ENCODE results near the gene FBXO21.
"Not testable (repeated sequence)": the region's sequence is repeated elsewhere in the genome, so short reads cannot be mapped to it uniquely, and the experiment has no call there.

Gene FBXO21

GRCh38 chr12:117190210-117190781 is at the start of gene FBXO21:
FBXO21 (minus strand) TSS chr12:117190470; CDS start chr12:117190456, 14 bp downstream.
- peak; percentile 95 to 97 (median 96) for DNase-seq

GRCh38 chr12:117236456-117237001 is 46.3 kb upstream of the FBXO21 start:
- DNase-seq, result peak; percentile 65 to 86 (median 85)

GRCh38 chr12:117235261-117235660 is 45.0 kb upstream of the FBXO21 start:
- DNase-seq, result no peak

GRCh38 chr12:117234441-117234840 is 44.2 kb upstream of the FBXO21 start:
- DNase-seq, result peak in 2 of 3 experiments; percentile 21 to 53

GRCh38 chr12:117231750-117232149 is 41.5 kb upstream of the FBXO21 start:
- no peak for DNase-seq

- DNase-seq, result no peak
Measured at GRCh38 chr12:117228239-117228638, 38.0 kb upstream of the FBXO21 start.

GRCh38 chr12:117227000-117227653 is 36.9 kb upstream of the FBXO21 start:
- DNase-seq, result no peak

- no peak for DNase-seq
Measured at GRCh38 chr12:117226505-117226904, 36.2 kb upstream of the FBXO21 start.

- DNase-seq, result no peak
Measured at GRCh38 chr12:117225179-117225578, 34.9 kb upstream of the FBXO21 start.

GRCh38 chr12:117220947-117221346 is 30.7 kb upstream of the FBXO21 start:
- not testable (repeated sequence) for DNase-seq

GRCh38 chr12:117218149-117218548 is 27.9 kb upstream of the FBXO21 start:
- DNase-seq, result no peak

GRCh38 chr12:117216686-117217085 is 26.4 kb upstream of the FBXO21 start:
- DNase-seq, result no peak

- DNase-seq, result no peak
Measured at GRCh38 chr12:117214797-117215196, 24.5 kb upstream of the FBXO21 start.

GRCh38 chr12:117213295-117213808 is 23.1 kb upstream of the FBXO21 start:
- DNase-seq, result no peak

GRCh38 chr12:117212563-117213190 is 22.4 kb upstream of the FBXO21 start:
- peak; percentile 67 to 92 (median 91) for DNase-seq

GRCh38 chr12:117210266-117210918 is 20.1 kb upstream of the FBXO21 start:
- no peak for DNase-seq

GRCh38 chr12:117209626-117210025 is 19.4 kb upstream of the FBXO21 start:
- DNase-seq, result no peak

GRCh38 chr12:117208811-117209455 is 18.7 kb upstream of the FBXO21 start:
- no peak for DNase-seq

GRCh38 chr12:117208206-117208605 is 17.9 kb upstream of the FBXO21 start:
- no peak for DNase-seq

- DNase-seq, result no peak
Measured at GRCh38 chr12:117207675-117208074, 17.4 kb upstream of the FBXO21 start.

- DNase-seq, result no peak
Measured at GRCh38 chr12:117202556-117202955, 12.3 kb upstream of the FBXO21 start.

- no peak for DNase-seq
Measured at GRCh38 chr12:117202033-117202432, 11.8 kb upstream of the FBXO21 start.

All from NCI-H1417 (cell line).